ENCODE measurements around the gene RPTOR.

GRCh38 chr17:80874866-80875445 is 330.3 kb downstream of the RPTOR start:
- no peak for TF ChIP-seq JUND (IDR thresholded peaks at IDR 0.05)
- TF ChIP-seq CTCF (IDR thresholded peaks at IDR 0.05), result no peak
- no peak for TF ChIP-seq NFIC (IDR thresholded peaks at IDR 0.05; ENCODE audit: borderline replicate concordance)
- TF ChIP-seq POLR2AphosphoS5 (IDR thresholded peaks at IDR 0.05; ENCODE audit: low read depth, low read length), result no peak
- TF ChIP-seq ZBTB33 (IDR thresholded peaks at IDR 0.05; ENCODE audit: borderline replicate concordance, low read depth), result no peak
- TF ChIP-seq TAF1 (IDR thresholded peaks at IDR 0.05; ENCODE audit: borderline replicate concordance, low read depth, low read length), result no peak
- TF ChIP-seq GABPA (IDR thresholded peaks at IDR 0.05; ENCODE audit: low read depth), result no peak
- TF ChIP-seq EZH2phosphoT487 (IDR thresholded peaks at IDR 0.05; ENCODE audit: borderline replicate concordance, low read depth), result no peak
